Stimulated activated CD8-positive, alpha-beta memory T cell treated with anti-CD3 and anti-CD28 coated beads, Interleukin-4, amount 100 ng/mL, for 4 hours (primary cell): ENCODE results near the gene KLF13.

Experiments
- DNase-seq, 2 donors: peaks; one replicate each; pipeline ENCODE4 v3.0.0-alpha.2; 2020; ENCODE audit warnings: low read depth in 2 of 2, low spot score in 1 of 2

Gene KLF13

DNA sequence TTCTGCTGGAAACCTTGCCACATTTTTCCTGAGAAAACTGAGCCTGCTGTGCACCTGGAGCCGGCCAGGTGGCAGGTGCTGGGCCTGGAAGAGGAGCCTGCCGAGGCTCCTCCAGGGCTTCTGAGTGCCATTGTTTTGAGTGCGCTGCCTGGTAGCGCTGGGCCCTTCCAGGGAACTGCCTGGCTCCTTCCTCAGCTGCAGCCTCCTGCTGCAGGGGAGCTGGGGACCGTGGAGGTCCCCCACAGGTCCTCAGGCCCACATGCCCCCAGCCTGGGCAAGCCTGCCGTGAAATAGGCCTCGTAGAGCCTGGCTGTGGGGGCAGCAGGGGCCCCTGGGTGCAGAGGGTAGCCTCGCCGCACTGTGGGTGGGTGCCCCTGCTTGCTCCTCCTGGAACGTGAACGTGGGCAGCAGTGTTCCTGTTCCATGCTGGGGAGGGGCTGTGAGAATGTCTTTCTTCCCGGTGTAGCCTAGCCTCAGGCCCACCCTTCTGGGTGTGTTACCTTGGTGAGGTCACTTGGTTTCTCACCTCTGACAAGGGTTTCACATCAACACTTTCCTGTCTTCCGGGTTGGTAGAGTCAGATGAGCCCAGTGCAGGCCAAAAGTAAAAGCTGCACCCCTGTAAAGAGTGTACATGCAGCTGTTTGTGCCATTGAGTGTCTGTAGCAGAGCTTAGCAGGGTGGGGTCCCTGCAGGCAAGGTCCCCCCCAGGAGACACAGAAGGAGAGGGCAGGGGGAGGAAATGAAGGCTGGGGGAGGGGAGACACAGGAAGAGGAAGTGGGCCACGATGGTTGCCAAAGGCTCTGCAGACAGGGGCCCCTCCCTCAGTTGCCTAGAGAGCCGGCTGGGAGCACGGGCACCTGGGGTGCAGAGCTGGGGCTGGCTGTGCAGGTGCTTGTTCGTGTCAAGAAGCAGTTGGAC, 34.5 kb downstream of the KLF13 start:
- DNase-seq = no peak

DNA sequence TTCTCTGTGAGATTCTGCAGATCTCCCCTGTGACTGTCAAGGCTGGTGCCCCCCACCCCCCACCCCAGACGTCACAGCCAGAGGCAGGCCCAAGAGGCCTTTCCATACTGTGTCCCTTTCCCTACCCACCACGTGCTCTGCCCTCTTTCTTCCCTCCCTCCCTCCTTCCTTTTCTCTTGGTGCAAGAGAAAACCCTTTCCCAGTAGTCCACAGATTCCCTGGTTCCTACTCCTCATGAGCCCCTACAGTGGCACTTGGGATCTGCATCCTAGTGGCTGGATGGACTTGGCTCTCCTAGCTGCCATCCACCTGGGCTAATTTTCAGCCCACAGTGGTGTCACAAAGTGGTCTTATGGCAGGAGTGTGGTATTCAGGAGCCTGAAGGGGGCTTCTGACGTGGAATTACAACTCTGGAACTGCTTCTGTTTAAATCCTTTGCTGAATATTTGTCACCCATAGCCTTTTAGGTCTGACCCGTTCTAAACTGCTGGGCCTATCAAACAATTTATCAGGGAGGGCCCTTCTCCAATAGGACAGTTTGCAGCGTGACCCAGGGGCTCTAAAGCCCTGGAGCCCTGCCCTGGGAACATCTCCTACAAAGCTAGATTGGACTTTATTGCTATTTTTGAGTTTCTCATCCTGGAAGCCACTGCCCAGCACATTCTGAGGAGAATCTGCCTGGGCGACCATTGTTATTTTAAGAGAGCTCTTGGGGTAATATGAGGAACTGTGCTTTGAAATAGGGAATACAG, 35.3 kb downstream of the KLF13 start:
- DNase-seq = no peak

DNA sequence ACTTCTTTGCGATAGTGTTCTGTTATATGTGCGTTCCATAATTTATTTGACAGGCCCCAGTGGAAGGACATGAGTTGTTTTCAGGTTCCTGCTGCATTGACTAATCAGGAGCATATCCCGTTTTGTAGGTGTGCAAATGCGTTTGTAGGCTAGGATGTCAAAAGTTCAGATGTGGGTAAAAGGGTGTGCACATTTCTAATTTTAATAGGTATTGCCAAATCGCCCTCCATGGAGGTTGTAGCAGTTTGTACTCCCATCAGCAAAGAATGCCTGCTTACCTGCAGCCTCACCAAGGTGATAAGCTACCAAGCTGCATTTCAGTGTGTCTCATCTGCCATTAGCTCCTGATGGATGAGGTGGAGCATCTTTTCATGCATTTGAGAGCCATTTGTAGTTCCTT, 36.3 kb downstream of the KLF13 start:
- DNase-seq = no peak

DNA sequence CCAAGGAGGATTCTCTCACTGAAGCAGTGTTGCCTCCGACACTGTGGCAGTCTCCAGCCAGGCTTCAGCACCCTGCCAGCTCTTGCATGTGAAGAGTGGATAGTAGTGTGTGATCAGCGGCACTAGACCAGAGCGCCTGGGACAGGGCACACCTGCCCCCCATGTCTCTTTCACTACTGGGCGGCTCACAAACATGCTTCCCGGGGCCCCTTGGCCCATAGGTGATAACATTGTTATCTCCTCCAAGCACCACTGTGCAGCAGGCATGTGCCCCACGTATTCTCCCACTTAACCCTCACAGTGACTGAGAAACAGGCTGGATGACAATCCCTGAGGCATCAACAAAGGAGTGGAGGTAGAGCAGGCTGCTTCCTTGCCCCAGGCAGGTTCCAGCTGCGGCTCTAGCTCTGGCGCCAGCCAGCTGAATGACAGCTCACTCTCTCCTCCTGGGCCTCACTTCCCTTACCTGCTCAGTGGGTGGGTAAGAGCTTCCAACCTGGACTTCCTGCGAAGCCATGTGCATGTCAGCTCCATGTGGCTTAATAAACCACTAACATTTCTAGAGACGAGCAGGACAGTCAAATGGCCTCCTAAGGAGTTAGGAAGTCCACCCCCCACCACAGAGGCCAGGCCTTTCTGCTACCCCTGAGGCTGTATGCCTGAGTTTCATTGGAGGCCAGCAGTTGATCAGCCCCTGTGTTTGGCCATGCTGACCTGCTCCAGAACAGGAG, 37.8 kb downstream of the KLF13 start:
- DNase-seq = no peak

DNA sequence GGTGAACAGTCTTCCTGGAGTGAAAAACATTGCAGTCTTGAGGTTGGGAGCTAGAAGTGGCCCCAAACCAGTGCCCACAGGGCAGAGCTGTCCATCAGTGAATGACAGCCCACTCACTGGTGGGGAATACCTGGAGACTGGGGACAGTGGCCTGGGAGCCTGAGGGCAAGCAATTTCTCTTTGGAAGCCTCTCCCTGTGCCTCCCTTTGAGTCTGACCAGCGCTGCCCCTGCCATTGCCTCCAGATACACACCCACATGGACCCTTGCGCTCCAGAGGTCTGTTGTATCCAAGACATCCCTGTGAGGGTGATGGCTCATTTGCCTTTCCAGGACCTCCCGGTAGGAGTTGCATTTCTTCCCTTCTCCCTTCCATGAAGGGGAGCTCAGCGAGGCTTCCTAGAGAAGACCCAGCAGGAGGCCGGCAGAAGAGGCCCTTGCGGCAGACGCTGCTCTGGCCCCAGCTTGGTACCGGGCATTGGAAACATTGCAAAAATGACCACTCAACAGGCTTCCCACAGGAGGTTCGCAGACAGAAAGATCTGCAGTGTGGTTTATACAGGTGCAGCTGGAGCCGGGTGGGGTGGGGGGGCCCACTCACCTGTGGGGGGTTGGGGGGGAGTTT, 38.5 kb downstream of the KLF13 start:
- no peak for DNase-seq

DNA sequence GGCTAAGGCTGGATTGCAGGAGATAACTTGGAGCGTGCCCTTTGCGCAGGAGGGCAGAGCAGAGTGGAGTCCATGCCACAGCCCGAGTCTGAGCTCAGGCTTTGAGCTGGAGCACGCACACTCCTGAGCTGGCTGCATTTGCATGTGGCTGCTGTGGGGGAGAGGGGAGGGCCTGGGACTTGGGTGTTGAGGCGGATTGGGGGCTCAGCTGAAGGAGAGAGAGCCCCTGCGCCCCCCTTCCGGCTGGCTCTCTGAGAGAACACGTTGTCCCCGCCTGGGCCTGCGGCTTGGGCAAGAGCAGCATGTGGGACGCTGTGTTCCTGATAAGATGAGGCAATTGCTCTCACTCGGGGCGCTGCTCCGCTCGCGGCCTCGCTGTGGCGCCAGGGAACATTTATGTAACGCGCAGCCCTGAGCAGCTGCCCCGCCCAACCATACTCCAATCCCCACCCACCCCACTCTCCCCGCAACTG, 39.1 kb downstream of the KLF13 start:
- peak; percentile 49 to 68 for DNase-seq

DNA sequence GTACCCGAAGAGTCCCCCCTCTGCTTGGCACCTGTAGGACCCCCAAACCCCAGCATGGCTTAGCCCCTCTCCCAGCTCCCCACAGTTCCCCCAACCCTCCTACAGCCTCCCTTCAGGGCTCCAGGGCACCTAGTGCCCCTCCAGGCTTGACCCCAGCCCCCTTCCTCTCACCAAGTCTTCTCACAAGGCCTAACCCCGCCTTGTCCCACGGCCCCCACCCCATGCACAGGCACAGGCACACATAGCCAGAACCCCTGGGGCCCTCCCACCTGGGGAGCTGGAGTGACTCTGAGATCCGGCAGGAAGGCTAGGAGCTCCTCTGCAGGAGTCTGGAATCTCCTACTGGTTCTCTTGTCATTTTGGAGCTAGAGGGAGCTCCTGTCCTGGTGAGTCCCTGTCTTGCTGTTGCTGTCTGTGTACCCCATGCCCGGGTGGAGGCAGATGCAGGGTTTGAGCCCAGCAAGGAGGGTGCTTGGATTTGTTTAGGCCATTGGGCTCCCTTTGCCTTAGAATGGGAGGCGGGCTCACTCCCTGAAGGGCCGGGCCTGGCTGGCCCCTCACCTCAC, 39.6 kb downstream of the KLF13 start:
- DNase-seq = no peak

DNA sequence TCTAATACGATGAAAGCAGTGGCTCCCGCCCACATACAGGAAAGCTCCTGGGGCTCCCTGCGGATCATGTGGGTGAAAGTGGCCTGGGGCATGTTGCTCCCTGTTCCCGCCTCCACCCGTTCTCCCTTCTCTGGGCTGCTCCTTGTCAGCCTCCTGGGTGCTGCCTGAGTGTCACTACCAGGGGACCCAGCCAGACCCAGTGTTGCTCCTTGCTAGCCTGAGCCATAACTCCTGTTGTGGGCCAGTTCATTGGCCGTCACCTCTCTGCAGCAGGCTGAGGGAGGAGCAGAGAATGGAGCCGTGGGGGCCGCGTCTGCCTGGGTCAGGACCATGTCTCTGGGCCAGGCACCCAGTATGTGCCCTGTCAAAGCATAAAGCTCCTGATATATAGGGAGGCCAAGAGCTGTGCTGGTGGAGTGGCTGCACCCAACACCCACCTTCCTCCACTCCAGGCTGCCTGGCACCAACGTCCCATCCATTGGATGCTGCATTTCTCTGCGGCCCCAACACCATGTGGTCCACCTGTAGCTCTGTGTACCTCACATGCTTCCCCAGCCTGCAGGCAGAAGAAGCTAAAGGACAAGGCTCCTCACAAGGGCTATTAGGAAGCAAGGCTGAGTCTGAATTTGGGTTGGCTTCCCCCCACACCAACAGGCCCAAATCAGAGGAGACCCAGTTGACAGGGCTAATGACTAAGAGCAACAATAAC, 40.5 kb downstream of the KLF13 start:
- no peak for DNase-seq

DNA sequence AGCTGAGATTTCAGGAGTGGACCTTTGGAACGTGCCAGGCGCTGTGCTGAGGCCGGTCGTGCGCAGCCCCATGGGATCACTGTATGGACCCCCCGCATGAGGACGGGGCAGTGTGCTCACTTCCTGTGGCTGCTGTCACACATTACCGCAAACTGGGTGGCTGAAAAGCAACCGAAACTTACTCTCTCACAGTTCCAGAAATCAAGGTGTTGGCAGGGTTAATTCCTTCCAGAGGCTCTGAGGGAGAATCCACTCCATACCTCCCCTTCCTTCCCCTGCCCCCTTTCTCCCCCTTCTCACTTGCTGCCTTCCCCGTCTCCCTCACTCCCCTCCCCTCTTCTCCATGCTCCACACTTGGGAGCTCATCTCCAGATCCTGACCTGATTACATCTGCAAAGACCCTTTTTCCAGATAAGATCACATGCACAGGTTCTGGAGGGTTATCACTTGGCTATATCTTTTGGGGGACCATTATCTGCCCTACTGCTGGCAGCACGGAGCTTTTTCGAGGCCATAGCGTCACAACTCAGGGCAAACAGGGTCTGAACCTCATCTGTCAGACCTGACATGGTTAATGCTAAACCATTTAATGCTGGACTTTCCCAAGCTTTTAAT, 41.2 kb downstream of the KLF13 start:
- no peak for DNase-seq

DNA sequence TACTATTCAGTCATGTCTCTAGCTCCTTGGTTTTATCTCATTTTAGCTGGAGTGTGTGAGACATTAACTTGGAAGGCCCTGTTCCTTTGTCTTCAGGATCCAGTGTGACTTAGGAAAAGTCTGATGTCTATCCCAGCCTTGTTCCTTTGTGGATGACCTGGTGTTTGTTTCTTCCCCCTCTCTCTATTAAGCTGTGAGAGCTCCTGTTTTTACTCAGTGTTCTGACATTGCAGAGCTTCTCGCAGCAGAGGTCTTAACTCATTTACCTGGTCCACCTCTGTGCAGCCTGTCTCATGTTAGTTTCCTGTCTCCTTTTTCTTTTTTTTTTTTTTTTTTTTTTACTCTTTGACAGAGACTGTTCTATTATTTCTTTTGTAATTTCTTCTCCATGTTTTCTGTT, 43.1 kb downstream of the KLF13 start:
- no peak for DNase-seq

DNA sequence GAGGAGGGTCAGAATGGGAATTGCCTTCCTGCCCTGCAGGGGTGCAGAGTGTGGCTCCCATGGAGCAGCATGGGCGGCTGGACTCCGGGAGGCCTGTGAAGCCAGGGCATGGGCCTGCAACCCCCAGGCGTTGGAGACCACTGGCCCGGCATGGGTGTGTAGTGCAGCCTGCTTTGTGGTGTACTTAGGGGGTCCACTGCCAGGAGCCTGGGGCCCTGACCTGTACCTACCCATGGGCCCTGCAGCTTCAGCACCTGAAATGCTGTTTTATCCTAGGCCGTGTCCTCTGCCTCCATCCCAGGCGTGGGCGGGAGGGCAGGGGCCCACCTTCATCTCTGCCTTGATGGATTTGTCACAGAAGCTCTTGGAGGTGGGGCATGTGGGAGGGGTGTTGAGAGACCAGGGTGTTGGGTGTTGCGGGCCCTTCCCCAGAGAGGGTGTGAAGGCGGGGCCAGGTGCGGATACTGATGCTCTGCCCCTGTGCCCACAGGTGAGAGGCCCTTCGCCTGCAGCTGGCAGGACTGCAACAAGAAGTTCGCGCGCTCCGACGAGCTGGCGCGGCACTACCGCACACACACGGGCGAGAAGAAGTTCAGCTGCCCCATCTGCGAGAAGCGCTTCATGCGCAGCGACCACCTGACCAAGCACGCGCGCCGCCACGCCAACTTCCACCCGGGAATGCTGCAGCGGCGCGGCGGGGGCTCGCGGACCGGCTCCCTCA, 45.0 kb downstream of the KLF13 start:
- DNase-seq = no peak

DNA sequence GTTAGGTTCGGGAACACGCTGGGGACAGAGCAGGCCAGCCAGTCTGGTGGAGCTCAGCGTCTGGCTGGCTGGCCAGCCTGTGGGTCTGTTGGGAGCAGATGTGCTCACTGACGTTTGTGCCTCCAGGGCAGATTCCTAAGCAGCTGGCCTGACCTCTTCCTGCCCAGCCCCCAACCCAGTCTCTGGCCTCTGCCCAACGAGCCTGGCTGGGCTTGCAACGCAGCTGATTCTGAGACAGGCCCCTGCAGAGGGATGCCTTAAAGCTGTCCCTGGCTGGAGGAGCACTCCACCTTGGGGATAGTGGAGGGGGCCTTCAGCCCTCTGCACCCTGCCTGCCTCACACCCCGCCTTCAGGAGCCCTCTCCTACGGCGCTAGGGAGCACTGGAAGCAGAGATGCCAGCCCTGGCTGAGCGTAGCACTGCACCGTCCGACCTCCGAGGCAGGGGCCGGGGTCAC, 46.0 kb downstream of the KLF13 start:
- no peak for DNase-seq

DNA sequence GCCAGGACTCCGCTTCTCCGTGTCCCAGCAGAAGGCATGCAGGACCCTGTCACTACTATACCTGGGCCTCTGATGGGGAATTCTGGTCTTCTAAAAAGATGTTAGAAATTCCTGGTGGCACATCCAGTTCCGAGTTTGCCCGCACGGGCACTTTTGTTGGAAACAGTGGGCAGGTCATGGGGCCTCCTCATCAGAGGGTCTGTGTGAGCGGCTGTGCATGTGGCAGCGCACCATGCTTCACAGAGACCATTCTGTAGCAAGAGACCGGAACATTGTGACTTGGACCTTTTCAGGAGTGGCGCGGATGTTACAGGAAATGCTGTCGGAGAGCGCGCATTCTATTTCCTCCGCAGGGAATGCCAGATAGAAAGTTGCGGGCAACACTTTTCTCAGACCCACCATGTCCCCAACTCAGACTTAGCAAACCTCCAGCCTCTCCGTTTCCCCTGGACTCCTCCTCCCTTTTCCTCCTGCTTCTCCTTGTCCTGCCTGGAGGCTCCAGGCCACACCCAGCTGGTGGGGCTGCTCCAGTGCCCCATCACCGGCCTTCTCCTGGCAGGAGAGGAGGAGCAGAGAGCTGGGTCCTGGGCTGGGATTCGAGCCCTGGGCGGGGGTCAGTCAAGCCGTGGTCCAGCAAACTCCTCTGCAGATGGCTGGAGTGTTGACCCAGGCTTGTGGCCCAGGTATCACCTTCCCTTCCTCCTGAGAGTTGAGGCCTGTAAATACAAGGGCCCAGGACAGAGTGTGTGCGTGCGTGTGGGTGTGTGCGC, 46.6 kb downstream of the KLF13 start:
- DNase-seq = no peak

DNA sequence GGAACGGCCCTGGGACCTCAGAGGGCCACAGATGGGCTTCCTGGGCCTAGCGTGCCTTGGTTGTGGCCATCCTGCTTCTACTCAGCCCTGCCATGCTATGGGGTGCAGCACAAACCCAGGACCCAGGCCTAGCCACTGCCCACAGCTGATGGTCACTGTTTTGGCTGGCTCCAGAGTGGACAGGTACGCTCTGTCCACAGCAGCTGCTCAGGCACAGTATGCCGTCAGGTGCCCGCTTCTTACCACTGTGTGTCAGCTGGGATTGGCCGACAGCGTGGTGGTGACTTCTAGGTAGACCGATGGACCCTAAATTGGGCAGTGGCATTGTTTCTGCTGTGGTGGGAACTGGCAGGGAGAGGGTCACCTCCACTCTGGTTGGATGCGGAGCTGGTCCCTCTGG, 47.3 kb downstream of the KLF13 start:
- DNase-seq = no peak

DNA sequence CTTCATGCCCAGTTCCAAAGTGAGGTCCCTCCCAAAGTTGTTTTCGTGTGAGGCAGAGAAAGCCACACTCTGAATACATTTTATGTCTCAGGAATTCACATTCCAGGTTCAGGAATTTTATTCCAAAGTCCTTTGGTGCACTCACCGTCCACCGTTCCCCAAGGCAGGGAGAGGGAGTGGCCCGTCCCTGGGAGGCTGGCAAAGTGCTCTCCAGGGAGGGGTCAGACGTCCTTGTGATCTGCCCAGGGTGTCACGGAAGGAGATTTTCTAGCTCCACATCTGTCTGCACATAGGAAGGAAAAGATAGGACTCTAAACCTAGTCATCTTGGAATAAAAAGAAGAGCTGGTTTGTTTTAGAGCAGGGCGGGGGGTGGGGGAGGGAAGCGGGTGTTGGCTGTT, 47.9 kb downstream of the KLF13 start:
- DNase-seq = no peak

DNA sequence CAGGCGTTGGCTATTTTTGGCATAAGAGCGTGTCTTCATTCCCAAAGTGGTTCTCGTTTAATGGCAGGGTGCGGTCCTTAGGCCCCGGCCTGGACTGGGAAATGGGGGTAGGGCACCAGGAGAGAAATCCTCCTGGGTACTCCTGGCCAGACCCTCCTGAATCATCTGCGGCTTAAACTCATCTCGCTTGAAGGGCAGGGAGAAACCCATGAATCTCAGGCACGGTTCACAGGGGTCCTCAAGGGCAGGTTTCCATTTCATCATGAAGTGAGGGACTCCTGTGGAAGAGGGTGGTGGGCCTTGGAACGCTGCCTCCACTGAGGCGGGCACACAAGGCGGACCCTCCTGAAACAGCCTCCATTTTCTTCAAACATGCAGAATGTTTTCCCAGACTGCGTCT, 48.4 kb downstream of the KLF13 start:
- no peak for DNase-seq

DNA sequence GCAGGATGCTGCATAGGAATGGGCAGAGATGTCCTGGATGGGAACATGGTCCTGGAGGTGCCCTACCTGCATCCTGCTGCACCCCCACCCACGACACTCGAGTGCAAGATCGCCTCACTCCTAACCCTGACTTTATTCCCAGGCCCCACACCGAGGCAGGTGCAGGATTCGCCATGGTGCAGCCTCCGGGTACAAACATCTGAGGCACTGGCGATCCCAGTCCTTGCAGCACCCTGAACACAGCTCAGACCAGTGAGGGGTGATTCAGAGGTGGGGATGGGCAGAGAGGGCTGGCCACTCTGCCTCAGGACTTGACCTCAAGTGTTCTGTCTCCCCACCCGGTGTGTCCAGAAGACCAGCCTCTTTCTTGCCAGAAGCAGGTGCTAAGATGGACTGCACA, 49.1 kb downstream of the KLF13 start:
- no peak for DNase-seq

DNA sequence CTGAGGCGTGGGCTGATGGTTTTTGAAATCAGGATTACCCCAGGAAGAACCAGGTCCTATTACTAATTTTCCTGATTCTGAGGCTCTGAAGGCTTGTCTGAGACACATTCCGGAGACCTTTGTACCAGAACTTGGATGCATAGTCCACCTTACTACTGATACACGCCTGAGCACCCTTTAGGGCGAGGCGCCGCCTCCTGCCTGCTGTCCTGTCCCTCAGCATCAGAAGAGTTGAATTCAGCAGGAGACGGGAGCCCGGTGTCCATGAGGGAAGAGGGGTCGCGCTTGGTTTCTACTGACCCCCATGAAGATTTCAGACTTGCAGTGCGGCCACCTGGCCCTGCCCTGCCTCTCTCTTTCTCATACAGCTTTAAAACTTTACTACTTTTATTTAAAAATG, 49.9 kb downstream of the KLF13 start:
- no peak for DNase-seq
